GM23248 (cell line): ENCODE measurements around the gene SLC30A2.

ENCODE experiments used
- EZH2 ChIP-seq: fragments of 200-600 bp; sonication (generic); IDR thresholded peaks from 2 replicates; pipeline ENCODE4 v1.6.1; 2018; ENCODE audit warnings: antibody characterized with exemption, mild to moderate bottlenecking; ENCODE audit not compliant: insufficient read depth, poor library complexity, severe bottlenecking
- EZH2phosphoT487 ChIP-seq: fragments of 200-600 bp; sonication (generic); IDR thresholded peaks from 2 replicates; pipeline ENCODE4 v1.6.1; 2018; ENCODE audit warnings: antibody characterized with exemption, moderate library complexity, mild to moderate bottlenecking, low read depth; ENCODE audit not compliant: insufficient read depth

GRCh38 chr1:26025517-26025916, 20.4 kb downstream of the SLC30A2 start:
- TF ChIP-seq EZH2 (no peak), EZH2phosphoT487 (no peak)
